RWPE1 (cell line): ENCODE results near the gene PARD6B.

ENCODE experiments used
- CTCF ChIA-PET: fragments of 350-600 bp; sonication (Branson Sonifier 250); formaldehyde crosslinking; extraction: SDS; loops from one replicate; lab custom pipeline; 2021; lab: Yijun Ruan, JAX
- POLR2A ChIA-PET: fragments of 400-600 bp; formaldehyde crosslinking; extraction: SDS; loops from one replicate; lab custom pipeline; 2020; ENCODE audit warnings: antibody characterized with exemption; ENCODE audit not compliant: low non-redundant PET; lab: Yijun Ruan, JAX
- DNase-seq: peaks from one replicate; pipeline ENCODE4 v3.0.0; 2012; ENCODE audit warnings: low spot score
- H3K27ac ChIP-seq: fragments of 450-650 bp; 2 replicates; pipeline ENCODE4 v1.5.1; 2017
- TF ChIP-seq, protein P1 (sequence below): fragments of 450-650 bp; conservative IDR thresholded peaks from 2 replicates; pipeline ENCODE4 v1.5.1; 2017; ENCODE audit warnings: low read depth, mild to moderate bottlenecking

The PARD6B gene

DNA sequence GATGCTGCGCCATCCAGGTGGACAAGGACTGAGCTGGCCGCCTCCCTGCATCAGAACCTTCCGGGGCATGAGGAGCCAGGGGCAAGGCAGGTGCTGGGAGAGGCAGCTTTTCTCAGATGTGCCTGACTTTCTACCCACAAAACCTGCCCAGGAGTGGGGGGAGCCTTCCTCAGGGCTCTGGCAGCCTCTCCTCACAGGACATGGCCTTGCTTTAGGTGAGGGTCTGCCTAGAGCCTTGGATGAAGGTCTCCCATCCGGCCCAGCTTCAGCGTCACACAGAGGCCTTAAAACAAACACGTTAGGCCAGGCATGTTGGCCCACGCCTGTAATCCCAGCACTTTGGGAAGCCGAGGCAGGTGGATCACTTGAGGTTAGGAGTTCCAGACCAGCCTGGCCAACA is 70.9 kb downstream of the PARD6B start:
- POLR2A ChIA-PET, result no interaction called here
- CTCF ChIA-PET, result interaction anchor here (0.6 to 1.6 kb wide), 3 partner anchors 9 to 161 kb away, joined by 3 to 5 read pairs (median 4); no protein-coding TSS in a partner anchor
- no peak overlapping the region for H3K27ac ChIP-seq
- TF ChIP-seq, protein P1, sequence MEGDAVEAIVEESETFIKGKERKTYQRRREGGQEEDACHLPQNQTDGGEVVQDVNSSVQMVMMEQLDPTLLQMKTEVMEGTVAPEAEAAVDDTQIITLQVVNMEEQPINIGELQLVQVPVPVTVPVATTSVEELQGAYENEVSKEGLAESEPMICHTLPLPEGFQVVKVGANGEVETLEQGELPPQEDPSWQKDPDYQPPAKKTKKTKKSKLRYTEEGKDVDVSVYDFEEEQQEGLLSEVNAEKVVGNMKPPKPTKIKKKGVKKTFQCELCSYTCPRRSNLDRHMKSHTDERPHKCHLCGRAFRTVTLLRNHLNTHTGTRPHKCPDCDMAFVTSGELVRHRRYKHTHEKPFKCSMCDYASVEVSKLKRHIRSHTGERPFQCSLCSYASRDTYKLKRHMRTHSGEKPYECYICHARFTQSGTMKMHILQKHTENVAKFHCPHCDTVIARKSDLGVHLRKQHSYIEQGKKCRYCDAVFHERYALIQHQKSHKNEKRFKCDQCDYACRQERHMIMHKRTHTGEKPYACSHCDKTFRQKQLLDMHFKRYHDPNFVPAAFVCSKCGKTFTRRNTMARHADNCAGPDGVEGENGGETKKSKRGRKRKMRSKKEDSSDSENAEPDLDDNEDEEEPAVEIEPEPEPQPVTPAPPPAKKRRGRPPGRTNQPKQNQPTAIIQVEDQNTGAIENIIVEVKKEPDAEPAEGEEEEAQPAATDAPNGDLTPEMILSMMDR, result no peak
- DNase-seq, result no peak

DNA sequence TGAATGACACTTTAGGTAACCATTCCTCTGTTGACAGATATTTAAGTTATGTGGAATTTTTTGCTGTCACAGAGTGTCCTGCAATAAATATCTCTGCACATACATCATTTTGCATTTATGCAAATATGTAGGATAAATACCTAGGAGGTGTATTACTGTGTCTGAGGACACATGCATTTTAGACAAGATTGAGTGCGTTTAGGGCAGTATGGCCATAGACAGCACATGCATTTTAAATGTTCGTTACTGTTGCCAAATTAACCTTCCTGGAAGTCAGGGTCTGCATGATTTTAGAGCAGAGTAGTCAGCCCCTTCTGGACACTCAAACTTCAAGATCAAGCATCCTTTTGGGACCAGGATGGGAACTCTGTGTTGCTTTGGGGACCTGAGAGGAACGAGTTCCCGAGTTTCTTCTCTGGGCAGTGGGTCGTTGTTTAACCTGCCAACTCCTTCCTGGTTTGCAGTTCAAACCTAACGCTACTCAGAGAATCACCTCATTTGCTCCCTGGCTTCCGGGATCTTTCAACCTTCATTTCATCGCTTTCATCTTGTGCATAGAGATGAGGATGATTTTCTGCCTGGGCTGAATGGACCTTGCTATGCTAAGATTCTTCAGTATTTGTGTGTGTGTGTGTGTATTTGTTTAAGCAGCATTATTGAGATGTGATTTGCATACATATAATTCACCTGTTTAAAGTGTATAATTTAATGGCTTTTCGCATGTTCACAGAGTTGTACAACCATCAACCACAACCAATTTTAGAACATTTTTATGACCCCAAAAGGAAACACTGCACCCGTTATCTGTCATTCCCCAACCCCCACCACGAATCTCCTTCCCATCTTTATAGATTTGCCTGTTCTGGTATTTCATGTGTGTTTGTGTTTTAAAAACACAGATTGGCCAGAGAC is 73.3 kb downstream of the PARD6B start:
- DNase-seq, result no peak
- ChIA-PET POLR2A (no interaction called here), CTCF (interaction anchor here (1.1 to 1.7 kb wide), 2 partner anchors 10 to 14 kb away, joined by 3 to 4 read pairs; no protein-coding TSS in a partner anchor)
- TF ChIP-seq, protein P1, result no peak
- H3K27ac ChIP-seq, result no peak overlapping the region

DNA sequence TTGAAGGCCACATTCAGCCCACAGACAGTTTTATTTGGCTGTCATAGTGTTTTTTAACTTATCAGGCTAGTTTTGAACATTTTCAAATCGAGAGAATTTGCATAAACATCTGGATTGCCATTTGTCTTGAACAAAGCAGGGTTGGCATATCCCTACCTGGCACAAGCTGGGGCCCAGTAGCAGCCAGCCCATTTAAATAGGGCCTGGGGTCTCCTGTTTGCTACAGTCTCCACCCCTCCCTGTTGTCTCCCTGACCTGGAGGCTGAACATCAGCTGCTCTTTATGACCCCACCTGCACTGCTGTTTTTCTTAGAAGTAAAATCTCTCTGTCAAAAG is 73.9 kb downstream of the PARD6B start:
- ChIA-PET POLR2A (no interaction called here), CTCF (interaction anchor here (1.1 to 1.7 kb wide), 2 partner anchors 11 to 13 kb away, joined by 3 to 4 read pairs; no protein-coding TSS in a partner anchor)
- TF ChIP-seq, protein P1, result no peak
- H3K27ac ChIP-seq, result no peak overlapping the region
- no peak for DNase-seq

DNA sequence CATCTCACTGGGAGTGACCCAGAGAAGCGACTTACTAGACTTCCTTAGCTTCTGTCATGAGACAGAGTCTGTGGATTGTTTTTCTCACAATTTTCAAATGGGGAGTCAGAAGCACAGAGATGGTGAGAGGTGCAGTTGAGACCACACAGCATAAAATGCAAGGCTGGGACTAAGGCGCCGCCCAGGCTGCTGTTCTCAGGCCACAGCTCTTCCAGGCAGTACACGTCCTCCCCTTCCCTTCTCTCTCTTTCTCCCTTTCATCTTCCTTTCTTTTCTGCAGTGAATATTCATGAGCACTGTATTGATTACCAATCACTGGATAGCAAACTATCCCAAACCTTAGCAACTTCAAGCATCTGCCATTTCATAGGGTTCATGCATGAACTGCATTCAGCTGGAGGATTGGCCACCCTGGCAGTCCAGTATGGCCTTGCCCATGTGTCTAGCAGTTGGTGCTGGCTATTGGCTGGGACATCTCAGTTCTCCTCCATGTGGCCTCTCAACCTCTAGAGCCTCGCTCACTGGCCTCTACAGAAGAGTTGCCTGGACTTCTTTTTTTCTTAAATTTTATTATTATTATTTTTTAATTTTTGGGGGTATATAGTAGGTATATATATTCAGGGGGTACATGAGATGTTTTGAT is 74.9 kb downstream of the PARD6B start:
- CTCF ChIA-PET, result interaction anchor here (0.6 to 1.7 kb wide), 3 partner anchors 12 to 83 kb away, joined by 3 to 4 read pairs (median 3); no protein-coding TSS in a partner anchor
- H3K27ac ChIP-seq, result no peak overlapping the region
- POLR2A ChIA-PET, result interaction anchor here (0.7 kb wide), 1 partner anchor 574 kb away, joined by 4 read pairs; no protein-coding TSS in a partner anchor
- TF ChIP-seq, protein P1, result no peak
- no peak for DNase-seq
